Liver (tissue), 3 donors: ENCODE data around the gene DPYSL4.

Source experiments
- EGR1 ChIP-seq, 2 donors: IDR thresholded peaks; 2 replicates each; pipeline ENCODE4 v1.6.1; 2016 to 2018; ENCODE audit warnings: antibody characterized with exemption in 2 of 2, low read depth in 2 of 2
- GABPA ChIP-seq, 2 donors: IDR thresholded peaks in 1 of 2; conservative IDR thresholded peaks in 1 of 2; 2 replicates each; pipeline ENCODE4 v1.6.1; 2016; ENCODE audit warnings: antibody characterized with exemption in 2 of 2, mild to moderate bottlenecking in 1 of 2, moderate library complexity in 1 of 2
- HNF4G ChIP-seq: IDR thresholded peaks from 2 replicates; pipeline ENCODE4 v1.6.1; 2016; ENCODE audit warnings: antibody characterized with exemption
- JUND ChIP-seq, 2 donors: IDR thresholded peaks; 2 replicates each; pipeline ENCODE4 v1.6.1; 2016; ENCODE audit warnings: antibody characterized with exemption in 2 of 2
- MAX ChIP-seq: IDR thresholded peaks from 2 replicates; pipeline ENCODE4 v1.6.1; 2016; ENCODE audit warnings: antibody characterized with exemption
- RAD21 ChIP-seq, 2 donors: IDR thresholded peaks; 2 replicates each; pipeline ENCODE4 v1.6.1; 2016; ENCODE audit warnings: antibody characterized with exemption in 2 of 2, mild to moderate bottlenecking in 2 of 2
- REST ChIP-seq: IDR thresholded peaks from 2 replicates; pipeline ENCODE4 v1.6.1; 2016; ENCODE audit warnings: antibody characterized with exemption, mild to moderate bottlenecking
- YY1 ChIP-seq: IDR thresholded peaks from 2 replicates; pipeline ENCODE4 v1.6.1; 2016; ENCODE audit warnings: antibody characterized with exemption, mild to moderate bottlenecking
- TF ChIP-seq, protein P1 (sequence below): fragments of 150-350 bp; IDR thresholded peaks from 2 replicates; pipeline ENCODE4 v1.5.1; 2017; ENCODE audit warnings: improper control_type of control experiment, low read depth, low read length; ENCODE audit not compliant: missing input control
- donor health status: healthy.
- donor health status: healthy.

GRCh38 chr10:132220061-132220460, 33.3 kb downstream of the DPYSL4 start:
- TF ChIP-seq REST, result no peak
- no peak for TF ChIP-seq JUND (IDR thresholded peaks at IDR 0.05)
- TF ChIP-seq, protein P1, sequence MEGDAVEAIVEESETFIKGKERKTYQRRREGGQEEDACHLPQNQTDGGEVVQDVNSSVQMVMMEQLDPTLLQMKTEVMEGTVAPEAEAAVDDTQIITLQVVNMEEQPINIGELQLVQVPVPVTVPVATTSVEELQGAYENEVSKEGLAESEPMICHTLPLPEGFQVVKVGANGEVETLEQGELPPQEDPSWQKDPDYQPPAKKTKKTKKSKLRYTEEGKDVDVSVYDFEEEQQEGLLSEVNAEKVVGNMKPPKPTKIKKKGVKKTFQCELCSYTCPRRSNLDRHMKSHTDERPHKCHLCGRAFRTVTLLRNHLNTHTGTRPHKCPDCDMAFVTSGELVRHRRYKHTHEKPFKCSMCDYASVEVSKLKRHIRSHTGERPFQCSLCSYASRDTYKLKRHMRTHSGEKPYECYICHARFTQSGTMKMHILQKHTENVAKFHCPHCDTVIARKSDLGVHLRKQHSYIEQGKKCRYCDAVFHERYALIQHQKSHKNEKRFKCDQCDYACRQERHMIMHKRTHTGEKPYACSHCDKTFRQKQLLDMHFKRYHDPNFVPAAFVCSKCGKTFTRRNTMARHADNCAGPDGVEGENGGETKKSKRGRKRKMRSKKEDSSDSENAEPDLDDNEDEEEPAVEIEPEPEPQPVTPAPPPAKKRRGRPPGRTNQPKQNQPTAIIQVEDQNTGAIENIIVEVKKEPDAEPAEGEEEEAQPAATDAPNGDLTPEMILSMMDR, result no peak
- no peak for TF ChIP-seq RAD21 (IDR thresholded peaks at IDR 0.05)
- TF ChIP-seq GABPA (IDR thresholded peaks at IDR 0.05 in 1 of 2, conservative IDR thresholded peaks at IDR 0.05 in 1 of 2), result no peak
- no peak for TF ChIP-seq MAX
- no peak for TF ChIP-seq EGR1 (IDR thresholded peaks at IDR 0.05; ENCODE audit: low read depth in 2 of 2)
- no peak for TF ChIP-seq YY1
- no peak for TF ChIP-seq HNF4G
